Calu3 (cell line): ENCODE data around the gene TFCP2. TPM values are rescaled to one million over a fixed set of nuclear protein-coding genes. Genes with fewer than 3 reads are reported as not detected.

Source experiments
- BruUV-seq: library from RNA; stranded (reverse); fragments of 400-500 nt; replicated peaks from 2 replicates; lab custom pipeline; 2021; lab: Mats Ljungman, UMichigan
- CTCF ChIA-PET: fragments of 300-600 bp; sonication (Branson Sonifier 250); formaldehyde crosslinking; loops from one replicate; lab custom pipeline; 2022; ENCODE audit warnings: antibody characterized with exemption; lab: Charles Lee
- DNase-seq: peaks from one replicate; pipeline ENCODE4 v3.0.0; 2022
- H3K27ac Mint-ChIP-seq: one replicate; pipeline ENCODE4 v1.8.0; 2022; ENCODE audit warnings: mixed read lengths; ENCODE audit not compliant: unreplicated experiment
- H3K27me3 Mint-ChIP-seq: one replicate; pipeline ENCODE4 v1.8.0; 2022; ENCODE audit warnings: mixed read lengths; ENCODE audit not compliant: unreplicated experiment
- H3K36me3 Mint-ChIP-seq: one replicate; pipeline ENCODE4 v1.8.0; 2022; ENCODE audit warnings: mild to moderate bottlenecking, moderate library complexity, mixed read lengths; ENCODE audit not compliant: insufficient read depth, unreplicated experiment
- H3K4me1 Mint-ChIP-seq: one replicate; pipeline ENCODE4 v1.8.0; 2022; ENCODE audit warnings: mild to moderate bottlenecking, low read depth, mixed read lengths; ENCODE audit not compliant: unreplicated experiment
- H3K4me3 Mint-ChIP-seq: one replicate; pipeline ENCODE4 v1.8.0; 2022; ENCODE audit warnings: mild to moderate bottlenecking, low read depth, moderate library complexity, mixed read lengths; ENCODE audit not compliant: unreplicated experiment
- H3K9me3 Mint-ChIP-seq: one replicate; pipeline ENCODE4 v1.8.0; 2022; ENCODE audit warnings: low read depth, mixed read lengths; ENCODE audit not compliant: unreplicated experiment
- CTCF ChIP-seq: fragments of 200-600 bp; IDR thresholded peaks from one replicate; pipeline ENCODE4 v1.8.0; 2022; ENCODE audit warnings: antibody characterized with exemption; ENCODE audit not compliant: unreplicated experiment
- intact Hi-C: fragments of 100-400 bp; cut with micrococcal nuclease; formaldehyde crosslinking; loops from one replicate; pipeline ENCODE4 v1.10.0; 2022; ENCODE audit not compliant: unreplicated experiment
- total RNA-seq: library from RNA; stranded (reverse); gene quantifications from 2 replicates; pipeline ENCODE4 v1.2.3, GENCODE V29; 2022

The TFCP2 gene
- total RNA-seq, 1 experiment from 2014 or later, result 19.6 TPM

GRCh38 chr12:51131745-51132521 is 41.0 kb downstream of the TFCP2 start:
- no peak for TF ChIP-seq CTCF
- Mint-ChIP-seq H3K9me3 (no peaks in the 10 kb centered on the region), H3K27me3 (no peaks in the 10 kb centered on the region), H3K36me3 (no peaks in the 10 kb centered on the region), H3K4me3 (no peak overlapping the region), H3K27ac (no peak overlapping the region), H3K4me1 (no peaks in the 10 kb centered on the region)
- CTCF ChIA-PET, result no interaction called here
- no peak for DNase-seq
- intact Hi-C loops, result no loop called here
- no TSS peak for BruUV-seq

- BruUV-seq, result no TSS peak
- peaks cover 5% of the 10 kb centered on the region for H3K36me3 Mint-ChIP-seq
- DNase-seq, result no peak
- intact Hi-C loops, result no loop called here
- H3K9me3 Mint-ChIP-seq, result no peaks in the 10 kb centered on the region
- CTCF ChIA-PET, result interaction anchor here (0.7 kb wide), 1 partner anchor 130 kb away, joined by 4 read pairs; no protein-coding TSS in a partner anchor
- H3K4me3 Mint-ChIP-seq, result no peak overlapping the region
- no peak overlapping the region for H3K27ac Mint-ChIP-seq
- no peak for TF ChIP-seq CTCF
- H3K4me1 Mint-ChIP-seq, result no peaks in the 10 kb centered on the region
- no peaks in the 10 kb centered on the region for H3K27me3 Mint-ChIP-seq
These were observed 44.0 kb downstream of the TFCP2 start for GRCh38 chr12:51128919-51129318.

GRCh38 chr12:51127050-51127729 is 45.7 kb downstream of the TFCP2 start:
- CTCF ChIA-PET, result no interaction called here
- BruUV-seq, result no TSS peak
- peaks cover 5% of the 10 kb centered on the region for H3K36me3 Mint-ChIP-seq
- intact Hi-C loops, result no loop called here
- no peak overlapping the region for H3K4me3 Mint-ChIP-seq
- no peak for TF ChIP-seq CTCF
- H3K27ac Mint-ChIP-seq, result no peak overlapping the region
- no peaks in the 10 kb centered on the region for H3K27me3 Mint-ChIP-seq
- H3K4me1 Mint-ChIP-seq, result no peaks in the 10 kb centered on the region
- DNase-seq, result no peak
- no peaks in the 10 kb centered on the region for H3K9me3 Mint-ChIP-seq

- no TSS peak for BruUV-seq
- intact Hi-C loops, result no loop called here
- CTCF ChIA-PET, result no interaction called here
- Mint-ChIP-seq H3K4me1 (no peaks in the 10 kb centered on the region), H3K4me3 (no peak overlapping the region), H3K27ac (no peak overlapping the region), H3K9me3 (no peaks in the 10 kb centered on the region), H3K27me3 (no peaks in the 10 kb centered on the region), H3K36me3 (peaks cover 5% of the 10 kb centered on the region)
- no peak for DNase-seq
- no peak for TF ChIP-seq CTCF
These were observed 46.6 kb downstream of the TFCP2 start for GRCh38 chr12:51126297-51126696.
